ENCODE measurements around the gene NLRC5.
"Not testable (repeated sequence)": the region's sequence is repeated elsewhere in the genome, so short reads cannot be mapped to it uniquely, and the experiment has no call there.

Gene NLRC5

GRCh38 chr16:57071081-57071732, 81.8 kb downstream of the NLRC5 start:
- not testable (repeated sequence) for DNase-seq (ENCODE audit: low read depth)

DNA sequence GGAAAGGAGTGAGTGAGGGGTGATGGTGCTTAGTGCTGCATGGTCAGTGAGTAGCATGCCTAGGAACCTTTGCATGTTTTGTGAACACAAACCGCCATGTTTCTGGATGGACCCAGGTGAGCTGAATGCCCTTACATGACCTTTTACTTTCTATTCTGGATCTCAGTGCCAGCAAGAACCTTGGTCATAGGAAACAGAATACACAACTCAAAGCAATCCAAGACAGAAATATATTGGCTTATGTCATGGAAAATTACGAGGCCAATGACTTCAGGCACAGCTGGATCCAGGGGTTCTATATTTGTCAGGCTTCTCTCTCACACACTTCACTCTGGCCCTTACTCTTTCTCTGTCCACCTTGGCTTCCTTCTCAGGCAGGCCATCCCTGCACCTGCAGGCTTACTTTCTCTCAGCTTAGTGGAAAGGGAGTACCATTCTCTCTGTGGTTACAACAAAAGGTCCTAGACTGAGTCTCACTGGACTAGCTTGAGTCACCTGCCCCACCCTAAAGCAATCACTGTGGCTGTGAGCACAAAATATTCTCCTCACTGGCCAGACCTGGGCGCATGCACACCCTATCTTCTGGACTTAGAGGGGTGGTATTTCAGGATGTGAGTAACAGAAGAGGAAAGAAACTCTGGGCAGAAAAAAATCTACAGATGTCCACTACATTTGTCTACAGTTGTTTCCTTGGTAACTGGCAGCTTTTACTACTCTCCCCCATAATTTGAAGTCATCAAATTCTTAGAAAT, 82.7 kb downstream of the NLRC5 start:
- DNase-seq (ENCODE audit: low read depth): no peak

DNA sequence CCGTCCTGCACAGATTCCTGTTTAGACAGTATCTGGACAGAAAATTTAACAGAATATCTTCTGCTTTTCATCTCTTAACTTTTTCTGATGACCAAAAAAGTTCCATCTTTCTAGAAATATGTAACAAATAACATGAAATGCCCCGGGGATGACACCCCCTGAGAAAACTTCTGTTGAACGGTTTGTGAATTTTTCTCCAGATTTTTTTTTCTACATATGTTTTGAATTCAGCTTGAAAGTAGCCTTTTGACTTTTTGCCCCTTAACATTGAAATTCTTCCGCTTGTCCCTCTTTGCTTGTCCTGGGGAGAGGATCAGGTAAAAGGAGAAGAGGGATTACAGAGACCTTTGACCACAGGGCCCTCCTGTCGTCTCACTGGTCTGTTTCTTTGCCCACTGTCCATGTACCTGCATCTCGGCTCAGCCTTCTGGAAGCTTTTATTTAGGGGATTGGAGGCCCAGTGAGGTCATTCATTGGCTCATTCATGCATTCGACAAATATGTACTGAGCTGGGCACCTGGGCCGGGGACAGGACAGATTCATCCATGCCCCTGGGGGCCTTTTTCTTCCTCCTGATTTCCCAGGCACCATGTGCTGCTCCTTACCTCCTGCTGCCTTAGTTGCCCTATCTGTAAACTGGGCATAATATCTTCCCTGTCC, 83.4 kb downstream of the NLRC5 start:
- no peak for DNase-seq (ENCODE audit: low read depth)

DNA sequence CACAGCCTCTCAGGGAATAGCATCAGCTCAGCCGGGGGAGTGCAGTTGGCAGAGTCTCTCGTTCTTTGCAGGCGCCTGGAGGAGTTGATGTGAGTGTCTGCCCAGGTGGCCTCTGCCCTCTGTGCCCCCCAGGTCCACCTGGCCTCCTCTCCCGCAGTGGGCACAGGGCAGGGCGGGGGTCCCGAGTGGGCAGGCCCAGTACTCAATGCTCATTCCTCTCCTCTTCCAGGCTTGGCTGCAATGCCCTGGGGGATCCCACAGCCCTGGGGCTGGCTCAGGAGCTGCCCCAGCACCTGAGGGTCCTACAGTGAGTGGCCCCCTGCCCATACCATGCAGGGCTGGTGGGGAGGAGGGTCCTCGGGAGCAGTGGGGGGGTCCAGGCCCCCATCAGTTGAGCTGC, 88.4 kb downstream of the NLRC5 start:
- DNase-seq (ENCODE audit: low read depth): no peak

GRCh38 chr16:57081744-57082143, 92.4 kb downstream of the NLRC5 start:
- no peak for DNase-seq (ENCODE audit: low read depth)

DNA sequence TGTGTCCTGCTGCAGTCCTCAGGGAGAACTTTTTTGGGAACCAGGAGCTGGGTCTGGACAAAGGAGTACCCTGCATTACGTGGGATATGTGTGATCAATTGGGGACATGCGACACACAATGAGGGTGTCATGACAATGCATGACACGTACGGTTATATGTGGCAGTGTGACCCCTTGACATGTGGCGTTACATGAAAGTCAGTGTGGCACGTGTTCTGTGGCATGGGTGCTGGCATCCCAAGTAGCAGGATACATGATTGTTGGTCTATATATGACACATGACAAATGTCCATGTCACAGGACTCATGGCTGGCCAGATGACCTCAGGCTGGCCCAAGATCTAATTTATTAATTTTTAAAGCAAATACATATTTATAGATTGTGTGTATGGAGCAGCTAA, 93.3 kb downstream of the NLRC5 start:
- DNase-seq (ENCODE audit: low read depth): no peak

DNA sequence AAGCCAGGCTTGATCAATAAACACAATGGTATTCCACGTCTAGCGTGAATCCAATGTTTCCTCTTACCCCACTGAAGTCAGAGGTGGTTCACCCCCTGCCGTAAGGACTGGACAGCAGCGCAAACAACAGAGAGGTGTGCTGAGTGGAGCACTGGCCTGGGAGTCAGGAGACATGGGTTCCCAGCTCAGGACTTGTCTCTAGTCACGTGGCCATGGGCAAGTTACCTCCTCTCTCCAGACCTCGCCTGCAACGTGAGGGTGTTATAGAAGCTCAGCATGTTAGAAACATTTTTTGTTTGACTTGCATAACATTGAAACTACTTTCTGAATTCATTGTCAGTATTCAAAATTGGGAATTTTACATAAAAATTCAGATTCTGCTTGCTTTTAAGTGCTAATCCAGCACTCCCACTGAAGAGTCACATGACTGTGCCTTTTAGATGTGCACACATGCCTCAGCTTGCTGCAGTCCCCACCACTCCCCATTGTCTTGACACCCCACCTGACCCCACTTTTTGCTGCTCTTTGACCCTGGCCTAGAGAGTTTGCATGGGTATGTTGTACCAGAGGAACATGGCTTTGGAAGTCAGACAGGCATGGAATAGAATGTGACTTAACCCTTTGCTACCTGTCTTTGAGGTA, 94.2 kb downstream of the NLRC5 start:
- DNase-seq (ENCODE audit: low read depth): no peak

- peak; percentile 55 for DNase-seq (ENCODE audit: low read depth)
Observed at GRCh38 chr16:57084257-57084770, 95.0 kb downstream of the NLRC5 start.

DNA sequence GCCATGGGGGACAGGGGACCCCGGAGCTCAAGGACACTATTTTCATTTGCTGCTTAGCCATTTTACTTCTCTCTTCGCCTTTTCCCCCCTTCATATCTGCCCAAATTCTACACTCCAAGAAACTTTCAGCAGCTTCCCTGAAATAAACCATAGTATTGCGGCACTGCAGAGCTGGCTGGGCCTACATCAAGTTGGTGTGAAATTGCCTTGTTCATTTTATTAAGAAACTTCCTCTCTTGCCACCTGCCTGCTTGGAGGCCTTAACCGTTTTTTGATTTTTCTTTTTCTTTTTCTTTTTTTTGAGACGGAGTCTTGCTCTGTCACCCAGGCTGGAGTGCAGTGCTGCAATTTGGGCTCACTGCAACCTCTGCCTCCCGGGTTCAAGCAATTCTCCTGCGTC, 95.6 kb downstream of the NLRC5 start:
- DNase-seq (ENCODE audit: low read depth): no peak

- no peak for DNase-seq (ENCODE audit: low read depth)
Observed at GRCh38 chr16:57087003-57087402, 97.6 kb downstream of the NLRC5 start.

DNA sequence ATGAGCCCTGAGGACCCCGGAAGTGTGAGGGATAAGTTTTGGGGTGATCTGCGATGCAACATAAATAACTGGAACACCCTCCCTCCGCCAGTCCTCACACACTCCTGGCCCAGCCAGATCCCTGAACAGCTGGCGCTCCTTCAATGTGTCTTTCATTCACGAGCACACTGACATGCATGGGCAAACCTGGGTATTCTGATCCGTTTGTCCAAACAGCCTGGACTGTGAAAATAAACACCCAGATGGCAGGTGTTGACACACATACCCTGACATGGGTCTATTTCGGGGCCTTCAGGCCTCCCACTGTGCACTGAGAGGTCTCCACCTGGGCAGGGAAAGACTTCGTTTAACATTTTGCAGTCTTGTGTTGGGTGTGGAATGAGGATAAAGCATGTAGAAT, 100.0 kb downstream of the NLRC5 start:
- no peak for DNase-seq (ENCODE audit: low read depth)

- DNase-seq (ENCODE audit: low read depth): no peak
Observed at GRCh38 chr16:57091200-57091974, 102.0 kb downstream of the NLRC5 start.

GRCh38 chr16:57091975-57092785, 102.8 kb downstream of the NLRC5 start, which contains the start of gene CPNE2:
CPNE2 (plus strand) TSS chr16:57092583; CDS start chr16:57110743, 18,160 bp downstream.
- DNase-seq (ENCODE audit: low read depth): no peak

- no peak for DNase-seq (ENCODE audit: low read depth)
Observed at GRCh38 chr16:57092786-57093411, 103.5 kb downstream of the NLRC5 start.

DNA sequence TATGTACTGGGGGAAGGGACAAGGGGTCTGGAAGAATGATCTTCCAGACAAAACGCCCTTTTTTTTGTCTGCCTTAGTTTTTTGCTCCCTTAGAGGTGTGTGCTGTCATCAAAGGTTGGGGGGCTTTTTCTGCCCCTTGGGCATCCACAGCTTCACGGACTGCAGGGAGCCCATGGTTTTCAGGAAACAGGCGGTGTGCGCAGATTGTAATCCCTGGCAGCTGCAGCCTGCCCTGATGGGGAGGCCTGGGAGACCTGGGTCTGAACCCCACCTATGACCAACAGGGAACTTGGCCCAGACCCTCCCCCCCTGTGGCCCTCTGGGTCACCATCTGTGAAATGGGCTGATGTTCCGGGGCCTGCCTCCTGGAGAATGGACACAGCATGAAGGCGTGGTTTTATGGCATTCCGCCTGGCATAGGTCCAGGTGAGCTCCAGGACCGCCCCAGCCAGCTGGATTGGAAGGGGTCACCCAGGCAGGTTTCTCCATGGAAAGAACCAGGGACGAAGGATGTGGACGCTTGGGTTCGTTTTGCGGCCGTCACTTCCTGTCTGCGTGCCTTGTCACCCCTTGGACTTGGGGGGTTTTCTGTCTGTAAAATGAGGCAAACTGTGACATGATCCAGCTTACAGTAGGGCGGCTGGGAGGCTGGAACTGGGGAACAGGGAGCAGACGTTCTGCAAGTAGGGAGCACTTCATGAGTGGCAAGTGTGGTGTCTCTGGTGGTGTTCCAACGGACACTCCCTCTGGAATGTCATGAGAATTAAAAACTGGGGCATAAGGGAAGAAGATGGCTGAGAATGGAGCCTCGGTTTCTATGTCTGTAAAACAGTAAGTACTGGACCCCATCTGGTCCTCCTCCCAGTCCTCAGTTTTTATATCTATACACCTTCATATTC, 104.6 kb downstream of the NLRC5 start:
- no peak for DNase-seq (ENCODE audit: low read depth)

DNA sequence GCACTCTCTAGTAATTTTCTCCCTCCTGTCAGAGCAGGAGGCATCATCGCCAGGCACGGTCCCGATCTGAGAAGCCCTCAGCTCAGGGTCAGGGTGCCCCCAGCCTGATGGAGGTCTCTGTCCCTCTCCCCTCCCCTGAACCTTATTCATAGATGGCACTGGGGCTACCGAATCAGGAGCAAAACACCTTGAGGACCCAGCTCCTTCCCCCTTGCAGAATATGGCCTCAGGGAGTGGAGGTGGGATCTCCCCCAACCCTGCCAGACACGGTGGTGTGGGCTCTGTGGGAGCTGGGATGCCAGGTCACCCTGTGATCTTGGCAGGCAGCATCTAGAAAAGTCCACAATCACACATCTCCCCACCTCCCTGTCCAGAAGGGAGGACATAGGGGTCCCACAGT, 105.6 kb downstream of the NLRC5 start:
- DNase-seq (ENCODE audit: low read depth): no peak

DNA sequence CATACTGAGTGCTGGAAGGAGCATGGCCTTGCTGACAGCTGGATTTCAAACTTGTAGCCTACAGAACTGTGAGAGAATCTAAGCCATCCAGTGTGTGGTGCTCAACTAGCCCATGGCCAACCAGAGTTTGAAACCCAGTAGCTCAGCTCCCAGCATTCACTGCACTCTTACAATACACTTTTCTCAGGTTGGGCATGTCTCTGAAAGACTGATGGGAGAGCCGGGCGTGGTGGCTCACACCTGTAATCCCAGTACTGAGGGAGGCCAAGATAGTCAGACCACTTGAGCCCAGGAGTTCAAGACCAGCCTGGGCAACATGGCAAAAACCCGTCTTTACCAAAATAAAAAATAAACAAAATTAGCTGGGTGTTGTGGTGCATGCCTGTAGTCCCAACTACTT, 106.8 kb downstream of the NLRC5 start:
- DNase-seq (ENCODE audit: low read depth): no peak

DNA sequence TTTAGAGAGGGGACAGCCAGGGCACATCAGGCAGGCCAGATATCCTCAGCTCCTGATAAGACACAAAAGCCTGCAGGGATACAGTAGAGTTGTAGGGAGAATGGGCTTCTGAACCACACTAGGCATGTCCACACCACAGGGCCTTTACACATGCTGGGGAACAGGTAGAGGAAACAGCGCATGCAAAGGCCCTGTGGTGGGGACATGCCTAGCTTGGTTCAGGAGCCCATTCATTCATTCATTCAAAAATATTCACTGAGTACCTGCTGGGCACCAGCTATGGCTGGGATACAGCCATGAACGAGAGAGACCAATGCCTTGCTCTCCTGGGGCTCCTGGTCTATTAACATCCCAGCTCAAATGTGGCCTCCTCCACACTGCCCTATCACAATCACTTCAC, 107.4 kb downstream of the NLRC5 start:
- no peak for DNase-seq (ENCODE audit: low read depth)

DNA sequence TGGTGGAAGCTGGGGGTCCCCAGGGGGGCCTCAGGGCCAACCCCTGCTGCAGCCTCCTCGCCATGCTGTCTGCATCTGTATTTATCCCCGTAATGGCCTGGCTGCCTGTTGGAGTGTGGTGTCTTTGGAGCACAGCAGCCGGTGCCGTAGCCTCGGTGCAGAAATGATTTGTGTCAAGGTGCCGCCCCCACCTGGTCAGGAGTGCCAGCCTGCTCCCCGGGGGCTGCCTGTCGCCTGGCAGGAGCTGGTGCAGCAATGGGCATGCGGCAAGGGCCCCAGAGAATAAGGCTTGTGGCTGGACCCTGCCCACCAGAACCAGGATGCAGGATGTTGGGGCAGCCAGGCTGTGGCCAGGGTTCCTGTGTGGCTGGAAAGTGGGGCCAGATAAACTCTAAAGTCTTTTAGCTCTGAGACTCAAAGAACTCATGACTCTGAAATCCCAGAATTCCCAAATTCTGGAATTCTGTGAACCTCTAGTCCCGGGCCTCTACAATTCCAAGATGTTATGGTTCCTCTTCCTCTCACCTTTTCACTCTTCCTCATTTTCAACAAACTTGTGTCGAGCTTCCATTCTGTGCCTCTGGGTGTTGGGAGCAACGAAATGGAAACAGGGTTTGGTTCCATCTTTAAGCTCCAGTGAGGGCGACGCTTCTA, 109.0 kb downstream of the NLRC5 start:
- no peak for DNase-seq (ENCODE audit: low read depth)

Measured in fibroblast of the conjunctiva (primary cell).